DND-41 (cell line): ENCODE measurements around the gene PXMP2.

Experiments used
- ATAC-seq: fragments of 200-7000 bp; cut with Tn5 transposase; 3 replicates; pipeline ENCODE4 v1.9.1; 2021; ENCODE audit warnings: low read depth; ENCODE audit not compliant: insufficient read depth
- DNase-seq: peaks from one replicate; pipeline ENCODE4 v3.0.0-alpha.2; 2020
- H2AFZ ChIP-seq: 2 replicates; pipeline ENCODE4 v1.6.0; 2012; ENCODE audit warnings: low read depth, low read length
- H3K27ac ChIP-seq: 2 replicates; pipeline ENCODE4 v1.5.1; 2012; ENCODE audit warnings: low read length, inconsistent platforms
- H3K27me3 ChIP-seq: fragments of 200-600 bp; sonication (generic); 2 replicates; pipeline ENCODE4 v1.6.0; 2012; ENCODE audit warnings: low read length, mild to moderate bottlenecking, inconsistent platforms; ENCODE audit not compliant: insufficient read depth, poor library complexity
- H3K36me3 ChIP-seq: 2 replicates; pipeline ENCODE4 v1.5.1; 2012; ENCODE audit warnings: low read length, inconsistent platforms; ENCODE audit not compliant: insufficient read depth
- H3K4me1 ChIP-seq: 2 replicates; pipeline ENCODE4 v1.5.1; 2012; ENCODE audit warnings: mild to moderate bottlenecking, low read length; ENCODE audit not compliant: insufficient read depth
- H3K4me2 ChIP-seq: 2 replicates; pipeline ENCODE4 v1.6.0; 2012; ENCODE audit warnings: mild to moderate bottlenecking, moderate library complexity, low read length, inconsistent platforms; ENCODE audit not compliant: insufficient read depth
- H3K4me3 ChIP-seq, 2 experiments: fragments of 200-600 bp in 1 of 2; shearing (Covaris generic) in 1 of 2; 2 replicates each; pipeline ENCODE4 v1.5.1; 2012 to 2016; ENCODE audit warnings: inconsistent platforms in 2 of 2, low read length in 2 of 2, mild to moderate bottlenecking in 2 of 2, low read depth in 1 of 2, moderate library complexity in 1 of 2
- H3K79me2 ChIP-seq: 2 replicates; pipeline ENCODE4 v1.6.0; 2012; ENCODE audit warnings: low read length, inconsistent platforms; ENCODE audit not compliant: insufficient read depth
- H3K9ac ChIP-seq: 2 replicates; pipeline ENCODE4 v1.6.0; 2012; ENCODE audit warnings: low read depth, mild to moderate bottlenecking, inconsistent platforms, low read length, moderate library complexity
- H3K9me3 ChIP-seq: 2 replicates; pipeline ENCODE4 v1.5.1; 2012; ENCODE audit warnings: low read length, moderate library complexity, mild to moderate bottlenecking, inconsistent platforms; ENCODE audit not compliant: insufficient read depth, severe bottlenecking
- H4K20me1 ChIP-seq: 2 replicates; pipeline ENCODE4 v1.6.0; 2012; ENCODE audit warnings: low read length; ENCODE audit not compliant: insufficient read depth
- EZH2 ChIP-seq: IDR thresholded peaks from 3 replicates; pipeline ENCODE4 v1.6.1; 2012; ENCODE audit warnings: borderline replicate concordance, low read depth, mild to moderate bottlenecking, moderate library complexity, low read length, inconsistent platforms; ENCODE audit not compliant: severe bottlenecking
- TF ChIP-seq, protein P1 (sequence below): IDR thresholded peaks from 2 replicates; pipeline ENCODE4 v1.5.1; 2012; ENCODE audit warnings: borderline replicate concordance, low read length, moderate library complexity, mild to moderate bottlenecking; ENCODE audit not compliant: poor library complexity, severe bottlenecking; ENCODE audit errors: extremely low read depth

PXMP2 gene

DNA sequence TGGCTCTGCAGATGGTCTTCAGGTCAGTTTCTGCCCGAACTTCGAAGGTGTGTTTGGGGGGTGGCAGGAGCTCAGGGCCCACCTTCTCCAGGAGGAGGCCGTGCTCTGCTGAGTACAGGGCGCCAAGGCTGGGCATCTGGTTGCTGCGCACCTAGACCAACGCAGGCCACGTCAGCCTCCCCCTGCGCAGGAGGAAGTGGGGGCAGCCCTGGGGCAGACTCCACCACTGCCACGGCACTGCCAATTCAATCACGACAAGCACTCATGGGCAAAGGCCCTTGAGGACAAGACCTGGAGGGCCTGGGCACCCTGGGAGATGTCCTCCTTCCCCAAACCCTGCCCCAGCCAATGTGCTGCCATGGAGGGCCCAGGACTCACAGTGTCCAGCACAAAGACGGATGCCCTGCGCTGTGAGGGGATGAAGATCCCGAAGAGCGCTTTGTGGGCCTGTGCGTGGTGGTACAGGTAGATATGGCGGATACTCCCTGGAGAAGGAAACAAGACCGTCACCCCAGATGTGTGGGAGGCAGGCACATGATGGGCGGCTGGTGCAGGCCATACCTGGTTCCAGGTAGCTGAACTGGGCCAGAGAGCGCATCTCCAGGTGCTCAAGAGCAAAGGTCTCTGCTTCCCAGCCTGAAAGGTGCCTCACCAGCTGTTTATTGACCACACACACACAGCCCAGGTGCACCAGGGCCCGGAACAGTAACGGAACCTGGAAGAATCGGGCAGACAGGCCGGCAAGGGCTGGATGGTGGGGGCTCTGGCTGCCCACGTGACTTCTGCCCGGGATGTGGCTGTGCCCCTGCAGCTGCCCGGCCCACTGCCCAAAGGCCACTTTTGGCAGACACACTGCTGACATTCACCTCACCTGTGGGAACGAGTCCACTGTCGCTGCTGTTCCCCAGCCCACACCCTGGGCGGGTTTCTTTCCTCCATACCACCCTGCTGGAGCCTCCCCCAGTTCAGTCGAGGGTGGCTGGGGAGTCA is 44.2 kb upstream of the PXMP2 start:
- no peak overlapping the region for H3K4me3 ChIP-seq
- peaks cover 2% of the 10 kb centered on the region; the same call in 1 of the 2 replicates for H3K79me2 ChIP-seq
- no peak for DNase-seq
- no peaks in the 10 kb centered on the region for H3K27me3 ChIP-seq
- no peak overlapping the region for H3K9ac ChIP-seq
- H3K9me3 ChIP-seq: no peaks in the 10 kb centered on the region
- peaks cover 41% of the 10 kb centered on the region for H4K20me1 ChIP-seq
- H3K27ac ChIP-seq: no peak overlapping the region
- TF ChIP-seq, protein P1, sequence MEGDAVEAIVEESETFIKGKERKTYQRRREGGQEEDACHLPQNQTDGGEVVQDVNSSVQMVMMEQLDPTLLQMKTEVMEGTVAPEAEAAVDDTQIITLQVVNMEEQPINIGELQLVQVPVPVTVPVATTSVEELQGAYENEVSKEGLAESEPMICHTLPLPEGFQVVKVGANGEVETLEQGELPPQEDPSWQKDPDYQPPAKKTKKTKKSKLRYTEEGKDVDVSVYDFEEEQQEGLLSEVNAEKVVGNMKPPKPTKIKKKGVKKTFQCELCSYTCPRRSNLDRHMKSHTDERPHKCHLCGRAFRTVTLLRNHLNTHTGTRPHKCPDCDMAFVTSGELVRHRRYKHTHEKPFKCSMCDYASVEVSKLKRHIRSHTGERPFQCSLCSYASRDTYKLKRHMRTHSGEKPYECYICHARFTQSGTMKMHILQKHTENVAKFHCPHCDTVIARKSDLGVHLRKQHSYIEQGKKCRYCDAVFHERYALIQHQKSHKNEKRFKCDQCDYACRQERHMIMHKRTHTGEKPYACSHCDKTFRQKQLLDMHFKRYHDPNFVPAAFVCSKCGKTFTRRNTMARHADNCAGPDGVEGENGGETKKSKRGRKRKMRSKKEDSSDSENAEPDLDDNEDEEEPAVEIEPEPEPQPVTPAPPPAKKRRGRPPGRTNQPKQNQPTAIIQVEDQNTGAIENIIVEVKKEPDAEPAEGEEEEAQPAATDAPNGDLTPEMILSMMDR: no peak
- TF ChIP-seq EZH2: no peak
- no peaks in the 10 kb centered on the region for H3K4me1 ChIP-seq
- H3K36me3 ChIP-seq: peaks cover 89% of the 10 kb centered on the region
- ATAC-seq: no peak
- no peak overlapping the region for H2AFZ ChIP-seq
- no peak overlapping the region for H3K4me2 ChIP-seq

DNA sequence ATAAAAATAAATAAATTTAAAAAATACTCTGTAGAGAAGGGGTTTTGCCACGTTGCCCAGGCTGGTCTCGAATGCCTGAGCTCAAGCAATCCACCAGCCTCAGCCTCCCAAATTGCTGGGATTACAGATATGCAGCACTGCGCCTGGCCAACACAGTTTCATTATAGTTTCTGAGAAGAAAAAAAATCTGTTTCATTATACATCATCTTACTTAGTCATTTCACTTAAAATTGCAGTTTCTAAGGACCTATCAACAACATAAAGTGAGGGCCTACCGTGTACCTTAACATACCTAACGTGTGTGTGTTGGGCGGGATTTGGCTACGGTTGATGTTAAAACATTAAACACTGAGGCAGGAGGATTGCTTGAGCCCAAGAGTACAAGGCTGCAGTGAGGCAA is 40.5 kb upstream of the PXMP2 start:
- H3K4me2 ChIP-seq: no peak overlapping the region
- H3K4me3 ChIP-seq: no peak overlapping the region
- H4K20me1 ChIP-seq: peaks cover 36% of the 10 kb centered on the region
- H2AFZ ChIP-seq: no peak overlapping the region
- no peaks in the 10 kb centered on the region for H3K27me3 ChIP-seq
- no peak overlapping the region for H3K9ac ChIP-seq
- no peaks in the 10 kb centered on the region; the same call in 1 of the 2 replicates for H3K79me2 ChIP-seq
- DNase-seq (no peak), ATAC-seq (no peak)
- H3K27ac ChIP-seq: no peak overlapping the region
- no peaks in the 10 kb centered on the region for H3K4me1 ChIP-seq
- no peaks in the 10 kb centered on the region for H3K9me3 ChIP-seq
- no peak for TF ChIP-seq EZH2
- TF ChIP-seq, protein P1: no peak
- H3K36me3 ChIP-seq: peaks cover 90% of the 10 kb centered on the region

DNA sequence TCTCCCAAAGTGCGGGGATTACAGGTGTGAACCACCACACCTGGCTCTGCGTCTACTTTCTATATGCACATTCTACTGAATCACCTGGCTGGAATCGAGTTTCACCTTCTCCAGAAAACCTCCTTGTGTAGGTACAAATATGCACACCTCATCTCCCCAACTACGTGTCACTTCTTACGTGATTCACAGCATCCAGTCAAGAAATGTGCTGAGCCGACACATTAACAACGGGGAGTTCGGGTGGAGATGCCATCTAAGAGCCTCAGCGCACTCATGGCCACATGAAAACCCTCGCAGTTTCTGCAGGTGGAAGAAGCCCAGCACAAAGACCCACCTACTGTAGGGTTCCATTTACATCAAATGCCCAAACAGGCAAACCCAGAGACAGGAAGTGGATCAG is 39.5 kb upstream of the PXMP2 start:
- H3K36me3 ChIP-seq: peaks cover 89% of the 10 kb centered on the region
- peaks cover 31% of the 10 kb centered on the region for H4K20me1 ChIP-seq
- no peak overlapping the region for H3K4me2 ChIP-seq
- H3K27ac ChIP-seq: no peak overlapping the region
- no peak overlapping the region for H2AFZ ChIP-seq
- H3K79me2 ChIP-seq: no peaks in the 10 kb centered on the region; the same call in 1 of the 2 replicates
- no peak overlapping the region for H3K9ac ChIP-seq
- no peaks in the 10 kb centered on the region for H3K27me3 ChIP-seq
- no peak for TF ChIP-seq EZH2
- TF ChIP-seq, protein P1: no peak
- DNase-seq (no peak), ATAC-seq (no peak)
- H3K4me3 ChIP-seq: no peak overlapping the region
- no peaks in the 10 kb centered on the region for H3K4me1 ChIP-seq
- no peaks in the 10 kb centered on the region for H3K9me3 ChIP-seq
